GM21723 (cell line): Measurements from ENCODE around the gene GPR35.

Source experiments
- ATAC-seq: cut with Tn5 transposase; IDR thresholded peaks from one replicate; pipeline ENCODE4 v1.9.1; 2021; ENCODE audit warnings: mild to moderate bottlenecking, moderate library complexity; ENCODE audit not compliant: unreplicated experiment

GPR35 gene

DNA sequence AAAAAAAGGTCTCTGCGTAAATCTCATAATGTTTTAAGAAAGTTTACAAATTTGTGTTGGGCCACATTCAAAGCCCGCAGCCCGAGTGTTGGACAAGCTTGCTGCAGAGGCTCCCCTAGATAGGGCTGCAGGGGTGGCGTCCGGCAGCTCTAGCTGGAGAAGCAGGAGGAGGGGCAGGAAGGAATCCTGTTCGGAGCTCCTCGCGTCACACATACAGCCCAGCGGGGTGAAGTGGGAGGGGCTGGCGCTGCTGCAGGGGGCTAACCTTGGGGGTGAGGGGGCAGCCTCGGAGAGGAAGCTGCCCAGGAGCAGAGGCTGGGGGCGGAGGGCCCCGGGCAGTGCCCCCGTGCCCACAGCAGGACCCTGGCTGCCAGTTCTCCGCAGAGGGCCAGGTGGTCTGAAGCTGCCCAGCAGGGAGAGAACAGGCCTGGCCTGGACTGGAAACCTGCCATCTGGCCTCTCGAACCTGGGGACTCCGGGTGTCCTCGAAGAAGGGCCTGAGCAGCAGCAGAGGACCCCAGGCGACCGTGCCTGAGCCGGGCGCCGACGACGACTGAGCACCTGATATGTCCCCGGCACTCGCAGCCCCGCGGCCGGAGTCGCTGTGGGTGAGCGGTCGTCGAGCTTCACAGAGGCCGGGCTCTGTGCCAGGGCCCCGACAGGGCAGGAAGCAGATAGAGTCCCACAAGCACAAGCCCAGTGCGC is 2.6 kb upstream of the GPR35 start:
- ATAC-seq, result no peak

GRCh38 chr2:240623531-240624010 is 1.7 kb upstream of the GPR35 start:
- no peak for ATAC-seq

GRCh38 chr2:240624011-240624949 is 1.0 kb upstream of the GPR35 start:
- ATAC-seq, result no peak

DNA sequence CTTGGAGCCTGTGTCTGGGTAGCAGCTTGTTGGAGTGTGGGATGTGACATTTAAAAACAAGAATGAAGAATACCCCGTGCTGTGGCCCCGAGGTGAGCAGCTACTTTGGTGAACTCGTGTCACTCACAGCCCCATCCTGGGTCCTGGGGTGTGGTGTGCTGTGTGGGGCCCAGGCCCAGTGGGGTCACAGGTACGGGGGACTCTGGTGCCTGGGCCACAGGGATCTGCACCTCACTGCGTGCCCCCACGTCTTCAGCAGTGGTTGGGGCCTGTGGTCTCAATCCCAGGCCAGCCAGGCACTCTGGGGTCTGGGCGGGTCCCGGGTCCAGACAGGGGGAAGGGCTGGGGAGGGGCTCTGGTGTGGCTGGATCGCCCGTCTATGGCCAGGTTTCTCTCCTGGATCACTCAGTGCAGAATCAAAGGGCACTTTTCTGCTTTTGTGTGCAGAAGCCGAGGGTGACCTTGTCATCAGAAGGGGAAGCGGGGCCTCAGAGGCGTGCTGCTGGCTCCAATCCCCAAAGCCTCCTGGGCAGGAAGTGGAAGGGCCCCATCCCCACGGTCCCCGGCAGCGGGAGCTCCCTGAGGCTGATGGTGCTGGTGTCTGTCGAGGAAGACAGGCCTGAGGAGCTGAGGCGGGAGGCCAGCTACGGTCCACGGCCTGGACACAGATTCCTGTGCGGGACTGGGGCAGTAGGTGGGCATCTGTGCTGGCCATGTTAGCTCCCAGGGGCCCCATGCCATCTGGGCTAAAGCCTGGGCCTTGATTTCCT is 1.4 kb downstream of the GPR35 start:
- ATAC-seq, result no peak

DNA sequence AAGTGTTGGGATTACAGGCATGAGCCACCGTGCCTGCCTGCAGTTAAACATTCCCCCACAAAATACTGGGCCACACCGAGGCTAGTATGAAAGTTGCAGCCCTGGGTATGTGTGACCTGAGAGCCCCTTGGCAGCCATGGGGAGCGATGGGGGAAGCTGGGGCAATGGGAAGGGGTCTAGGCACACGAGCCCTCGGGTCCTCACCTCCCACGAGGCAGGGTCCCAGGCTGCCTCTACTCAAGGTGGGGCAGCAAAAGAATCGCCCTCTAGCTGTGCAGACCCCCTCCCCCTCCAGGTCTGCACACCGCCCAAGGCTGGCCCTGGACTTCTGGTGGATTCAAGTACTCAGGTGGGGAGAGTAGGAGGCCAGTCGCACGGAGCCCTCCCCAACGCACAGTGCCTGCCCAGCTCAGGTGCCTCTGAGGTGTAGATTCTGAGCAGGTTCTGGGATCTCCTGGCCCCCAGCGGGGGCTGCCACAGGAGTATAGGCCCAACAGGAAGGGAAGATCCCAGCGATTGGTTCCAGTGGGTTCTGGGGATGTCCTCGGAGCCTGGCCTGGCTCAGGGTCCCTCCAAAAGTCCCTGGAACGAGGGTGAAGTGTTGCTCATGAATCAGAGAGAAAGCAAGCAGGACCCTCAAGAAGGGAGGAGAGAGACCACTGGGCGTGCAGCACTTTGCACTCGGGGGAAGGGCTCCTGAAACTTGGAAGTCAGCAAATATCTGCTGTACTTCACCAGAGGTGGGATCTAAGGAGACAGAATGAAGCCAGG is 2.6 kb downstream of the GPR35 start:
- no peak for ATAC-seq

DNA sequence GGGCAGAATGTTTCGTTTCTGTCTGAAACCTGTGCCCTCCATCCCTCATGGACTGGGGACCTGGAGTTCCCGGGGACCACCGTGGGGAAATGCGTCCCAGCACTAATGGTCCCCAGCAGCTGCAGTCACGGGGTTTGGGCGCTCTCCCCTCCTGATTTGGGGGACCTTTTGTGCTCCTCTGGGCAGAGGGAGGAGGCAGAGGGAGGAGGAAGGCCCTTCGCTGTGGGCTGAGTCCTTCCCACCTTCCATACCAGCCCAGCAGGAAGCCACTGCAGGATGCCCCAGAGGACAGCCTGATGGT is 3.2 kb downstream of the GPR35 start:
- no peak for ATAC-seq

GRCh38 chr2:240628808-240629618 is 3.7 kb downstream of the GPR35 start:
- ATAC-seq, result no peak

- ATAC-seq, result no peak
Measured at GRCh38 chr2:240629619-240629967, 4.3 kb downstream of the GPR35 start.

DNA sequence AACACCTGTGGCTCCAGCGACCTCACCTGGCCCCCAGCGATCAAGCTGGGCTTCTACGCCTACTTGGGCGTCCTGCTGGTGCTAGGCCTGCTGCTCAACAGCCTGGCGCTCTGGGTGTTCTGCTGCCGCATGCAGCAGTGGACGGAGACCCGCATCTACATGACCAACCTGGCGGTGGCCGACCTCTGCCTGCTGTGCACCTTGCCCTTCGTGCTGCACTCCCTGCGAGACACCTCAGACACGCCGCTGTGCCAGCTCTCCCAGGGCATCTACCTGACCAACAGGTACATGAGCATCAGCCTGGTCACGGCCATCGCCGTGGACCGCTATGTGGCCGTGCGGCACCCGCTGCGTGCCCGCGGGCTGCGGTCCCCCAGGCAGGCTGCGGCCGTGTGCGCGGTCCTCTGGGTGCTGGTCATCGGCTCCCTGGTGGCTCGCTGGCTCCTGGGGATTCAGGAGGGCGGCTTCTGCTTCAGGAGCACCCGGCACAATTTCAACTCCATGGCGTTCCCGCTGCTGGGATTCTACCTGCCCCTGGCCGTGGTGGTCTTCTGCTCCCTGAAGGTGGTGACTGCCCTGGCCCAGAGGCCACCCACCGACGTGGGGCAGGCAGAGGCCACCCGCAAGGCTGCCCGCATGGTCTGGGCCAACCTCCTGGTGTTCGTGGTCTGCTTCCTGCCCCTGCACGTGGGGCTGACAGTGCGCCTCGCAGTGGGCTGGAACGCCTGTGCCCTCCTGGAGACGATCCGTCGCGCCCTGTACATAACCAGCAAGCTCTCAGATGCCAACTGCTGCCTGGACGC is 4.9 kb downstream of the GPR35 start:
- ATAC-seq, result no peak

DNA sequence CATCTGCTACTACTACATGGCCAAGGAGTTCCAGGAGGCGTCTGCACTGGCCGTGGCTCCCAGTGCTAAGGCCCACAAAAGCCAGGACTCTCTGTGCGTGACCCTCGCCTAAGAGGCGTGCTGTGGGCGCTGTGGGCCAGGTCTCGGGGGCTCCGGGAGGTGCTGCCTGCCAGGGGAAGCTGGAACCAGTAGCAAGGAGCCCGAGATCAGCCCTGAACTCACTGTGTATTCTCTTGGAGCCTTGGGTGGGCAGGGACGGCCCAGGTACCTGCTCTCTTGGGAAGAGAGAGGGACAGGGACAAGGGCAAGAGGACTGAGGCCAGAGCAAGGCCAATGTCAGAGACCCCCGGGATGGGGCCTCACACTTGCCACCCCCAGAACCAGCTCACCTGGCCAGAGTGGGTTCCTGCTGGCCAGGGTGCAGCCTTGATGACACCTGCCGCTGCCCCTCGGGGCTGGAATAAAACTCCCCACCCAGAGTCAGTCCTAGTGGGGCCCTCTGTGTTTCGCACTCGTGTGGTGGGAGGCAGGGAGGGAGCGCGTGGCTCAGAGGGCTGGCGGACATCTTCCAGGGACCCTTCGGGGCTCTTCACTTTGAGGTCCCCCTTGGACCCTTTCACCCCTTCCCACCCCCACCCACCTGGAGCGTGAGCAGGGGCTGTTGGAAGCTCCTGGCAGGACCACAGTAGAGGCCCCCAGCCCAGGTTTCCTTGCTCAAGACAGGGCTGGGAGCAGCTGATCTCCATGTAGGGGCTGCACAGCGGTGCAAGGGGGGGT is 5.7 kb downstream of the GPR35 start:
- no peak for ATAC-seq

GRCh38 chr2:240631548-240632305 is 6.4 kb downstream of the GPR35 start:
- no peak for ATAC-seq

GRCh38 chr2:240632306-240632721 is 7.0 kb downstream of the GPR35 start:
- ATAC-seq, result no peak

DNA sequence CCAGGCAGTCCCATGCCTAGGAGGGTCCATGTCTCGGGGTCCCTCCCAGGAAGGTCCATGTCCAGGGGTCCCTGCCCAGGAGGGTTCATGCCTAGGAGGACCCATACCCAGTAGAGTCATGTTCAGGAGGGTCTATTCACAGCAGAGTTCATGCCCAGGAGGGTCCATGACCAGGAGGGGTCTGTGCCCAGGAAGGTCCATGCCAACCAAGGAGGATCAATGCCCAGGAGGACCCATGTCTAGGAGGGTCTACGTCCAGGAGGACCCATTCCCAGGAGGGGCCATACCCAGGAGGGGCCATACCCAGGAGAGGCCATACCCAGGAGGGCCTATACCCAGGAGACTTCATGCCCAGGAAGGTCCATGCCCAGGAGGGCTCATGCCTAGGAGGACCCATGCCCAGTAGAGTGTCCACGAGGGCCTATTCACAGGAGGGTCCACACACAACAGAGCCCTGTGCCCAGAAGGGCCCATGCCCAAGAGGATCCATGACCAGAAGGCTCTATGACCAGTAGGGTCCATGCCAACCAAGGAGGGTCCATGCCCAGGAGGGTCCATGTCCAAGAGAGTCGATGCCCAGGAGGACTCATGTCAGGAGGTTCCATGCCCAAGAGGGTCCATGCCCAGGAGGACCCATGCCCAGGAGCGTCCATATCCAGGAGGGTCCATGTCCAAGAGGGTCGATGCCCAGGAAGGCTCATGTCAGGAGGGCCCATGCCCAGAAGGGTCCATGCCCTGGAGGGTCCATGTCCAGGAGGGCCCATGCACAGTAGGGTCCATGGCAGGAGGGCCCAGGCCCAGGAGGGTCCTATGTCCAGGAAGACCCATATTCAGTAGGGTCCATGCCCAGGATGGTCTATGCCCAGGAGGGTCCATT is 10.1 kb downstream of the GPR35 start:
- no peak for ATAC-seq

DNA sequence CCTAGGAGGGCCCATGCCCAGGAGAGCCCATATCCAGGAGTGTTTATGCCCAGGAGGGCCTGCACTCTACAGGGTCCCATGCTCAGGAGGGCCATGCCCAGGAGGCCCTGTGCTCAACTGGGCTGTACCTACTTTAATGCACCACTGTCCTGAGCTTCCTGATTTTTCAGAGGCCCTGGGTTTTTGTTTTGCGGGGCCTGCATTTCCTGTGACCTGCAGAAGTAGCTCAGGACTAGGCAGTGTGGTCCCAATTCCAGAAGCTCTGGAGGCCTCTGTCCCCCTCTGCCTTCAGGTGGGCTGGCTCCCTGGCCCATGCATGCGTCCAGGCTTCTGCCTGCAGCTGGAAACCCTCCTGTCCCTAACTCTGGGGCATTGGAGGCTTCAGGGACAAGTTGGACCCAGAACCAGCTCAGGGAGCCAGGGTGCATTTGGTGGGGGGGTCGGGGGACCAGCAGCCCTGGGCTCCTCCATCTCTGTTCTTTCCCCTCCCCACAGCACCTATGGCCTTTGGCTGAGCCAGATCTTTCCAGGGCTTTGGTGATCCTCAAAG is 10.8 kb downstream of the GPR35 start:
- no peak for ATAC-seq

DNA sequence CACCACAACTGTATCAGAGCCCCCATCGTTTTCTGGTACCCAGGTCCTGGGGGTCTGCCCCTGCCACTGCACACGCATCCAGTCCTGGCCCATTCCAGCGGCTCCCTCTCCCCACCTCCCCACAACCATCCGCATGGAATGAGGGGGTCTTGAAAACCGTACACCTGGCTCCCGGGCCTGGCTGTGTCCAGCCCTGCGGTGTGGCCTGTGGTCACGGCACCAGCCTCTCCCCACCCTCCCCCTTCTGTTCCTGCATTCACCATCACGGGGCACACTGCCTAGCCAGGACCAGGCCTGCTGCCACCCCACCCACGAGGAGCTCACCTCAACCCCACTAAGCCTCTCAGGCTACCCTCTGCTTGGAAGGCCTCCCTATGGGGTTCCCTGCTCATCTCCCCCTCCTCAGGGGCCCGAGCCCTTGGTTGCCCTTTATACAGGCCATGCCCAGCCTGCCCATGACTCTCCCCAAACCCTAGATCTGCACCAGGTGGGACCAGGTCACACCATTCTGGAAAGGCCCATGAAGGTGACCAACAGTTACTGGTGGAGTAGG is 11.4 kb downstream of the GPR35 start:
- no peak for ATAC-seq
